NCI-H128 (cell line): Measurements from ENCODE around the gene RAI1.

Source experiments
- DNase-seq: peaks from one replicate; lab custom pipeline; 2025; ENCODE audit not compliant: unreplicated experiment; lab: John Stamatoyannopoulos, UW

The RAI1 gene

DNA sequence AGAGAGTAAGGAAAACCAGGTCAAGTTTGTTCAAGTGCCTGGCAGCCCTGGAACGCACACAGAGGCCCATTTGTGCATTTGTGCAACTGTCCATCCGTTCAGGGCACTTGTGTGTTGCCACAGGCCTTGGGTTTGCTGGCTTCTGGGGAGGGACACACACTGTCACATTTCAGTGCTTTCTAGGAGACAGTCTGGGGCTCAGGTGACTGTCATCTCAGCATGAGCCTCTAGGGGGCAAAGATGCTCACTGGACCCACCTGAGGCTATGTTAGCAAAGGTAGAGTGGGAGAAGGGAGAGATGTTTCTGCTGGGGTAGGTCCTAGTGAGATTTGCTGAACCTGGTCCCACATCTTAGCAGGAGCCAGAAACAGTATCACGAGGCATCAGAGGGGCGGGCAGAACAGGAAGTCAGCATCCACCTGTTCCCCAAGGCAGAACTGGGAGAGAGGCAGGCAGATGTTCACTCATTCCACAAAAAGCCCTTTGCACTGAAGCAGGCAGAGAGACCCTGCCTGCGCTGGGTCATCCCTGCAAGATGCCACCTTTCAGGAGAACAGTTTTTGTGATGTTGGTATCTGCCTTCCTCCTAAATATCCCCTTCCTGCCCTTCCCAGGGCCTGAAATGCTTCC, 48.5 kb downstream of the RAI1 start:
- no peak for DNase-seq

DNA sequence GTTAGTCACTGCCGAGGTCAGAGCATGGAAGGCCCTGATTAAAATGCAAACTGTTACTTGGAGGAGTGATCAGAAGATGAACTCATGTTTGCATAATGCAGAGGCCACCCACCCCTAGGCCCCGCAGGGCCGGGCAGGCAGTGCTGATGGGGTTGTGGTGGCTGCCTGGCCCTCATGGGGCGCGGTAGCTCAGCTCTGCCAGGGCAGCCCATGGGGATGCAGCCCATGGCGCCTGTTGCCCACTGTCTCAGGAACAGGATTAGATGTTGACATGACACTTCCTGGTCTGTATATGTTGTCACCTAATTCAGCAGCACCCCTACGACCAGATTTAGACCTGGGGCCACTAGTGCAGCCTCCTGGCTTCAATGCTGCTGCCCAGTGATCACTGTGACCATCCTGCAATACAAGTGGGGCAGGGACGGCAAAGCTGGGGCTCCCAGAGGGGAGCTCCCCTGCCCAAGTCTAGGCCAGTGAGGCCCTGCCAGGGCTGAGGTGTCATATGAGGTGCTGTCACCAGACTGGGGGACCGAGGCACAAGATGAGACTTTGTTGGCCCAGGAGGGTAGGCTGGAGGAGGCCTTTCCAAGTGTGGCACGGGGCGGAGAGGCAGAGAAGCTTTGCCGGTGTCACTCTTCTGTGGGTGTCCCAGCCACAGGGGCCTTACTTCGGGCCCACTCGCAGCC, 49.1 kb downstream of the RAI1 start:
- no peak for DNase-seq

DNA sequence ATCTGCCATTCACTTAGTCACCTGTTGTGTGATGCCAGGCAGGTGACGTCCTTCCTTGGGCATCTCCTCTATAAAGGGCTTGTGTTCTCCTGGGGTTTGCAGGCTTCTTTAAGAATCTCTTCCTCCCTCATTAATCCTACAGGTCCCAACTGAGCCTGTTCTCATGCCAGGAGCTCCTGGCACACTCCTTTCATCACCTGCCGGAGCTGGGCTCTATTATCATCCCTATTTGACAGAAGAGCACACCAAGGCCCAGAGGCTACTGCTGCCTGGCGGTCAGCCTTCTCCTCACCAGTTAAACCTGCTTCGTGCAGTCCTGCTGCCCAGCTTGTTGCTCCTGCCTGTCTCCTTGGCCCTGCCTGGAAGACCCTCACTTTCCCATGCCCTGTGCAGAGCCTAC, 51.2 kb downstream of the RAI1 start:
- no peak for DNase-seq

DNA sequence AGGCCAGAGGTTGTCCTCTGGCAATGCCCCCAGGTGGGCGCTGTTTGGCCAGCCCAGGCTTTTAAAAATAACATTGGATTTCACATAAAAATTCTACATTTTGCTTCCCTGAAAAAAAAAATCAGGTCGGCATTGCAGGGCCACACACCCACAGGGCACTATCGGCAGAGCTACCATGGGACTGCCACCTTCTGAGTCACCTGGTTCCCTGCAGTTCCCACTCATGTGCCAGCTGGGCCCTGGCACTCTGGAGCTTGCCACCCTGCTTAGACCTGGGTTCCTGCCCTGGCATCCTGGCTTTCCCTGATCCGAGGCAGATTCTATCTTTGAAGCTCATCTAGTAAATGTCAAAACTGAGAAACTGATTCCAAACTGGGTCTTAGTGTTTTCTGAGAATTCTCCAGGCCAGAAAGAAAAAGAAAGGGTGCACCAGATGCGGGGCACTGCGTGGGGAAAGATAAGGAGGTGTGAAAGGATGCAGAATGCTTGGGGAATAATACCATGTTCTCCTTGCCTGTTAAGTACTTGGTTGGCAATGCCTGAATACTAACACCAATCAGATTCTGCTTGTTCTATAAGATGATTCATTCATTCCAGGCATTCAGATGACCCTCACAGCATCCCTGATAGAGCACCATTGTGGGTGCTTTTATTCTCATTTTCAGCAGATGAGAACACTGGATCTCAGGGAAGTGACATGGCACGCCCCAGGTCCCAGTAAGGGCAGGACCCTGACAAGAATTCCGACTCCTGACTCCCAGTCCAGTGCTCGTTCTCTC, 51.8 kb downstream of the RAI1 start:
- DNase-seq = no peak

DNA sequence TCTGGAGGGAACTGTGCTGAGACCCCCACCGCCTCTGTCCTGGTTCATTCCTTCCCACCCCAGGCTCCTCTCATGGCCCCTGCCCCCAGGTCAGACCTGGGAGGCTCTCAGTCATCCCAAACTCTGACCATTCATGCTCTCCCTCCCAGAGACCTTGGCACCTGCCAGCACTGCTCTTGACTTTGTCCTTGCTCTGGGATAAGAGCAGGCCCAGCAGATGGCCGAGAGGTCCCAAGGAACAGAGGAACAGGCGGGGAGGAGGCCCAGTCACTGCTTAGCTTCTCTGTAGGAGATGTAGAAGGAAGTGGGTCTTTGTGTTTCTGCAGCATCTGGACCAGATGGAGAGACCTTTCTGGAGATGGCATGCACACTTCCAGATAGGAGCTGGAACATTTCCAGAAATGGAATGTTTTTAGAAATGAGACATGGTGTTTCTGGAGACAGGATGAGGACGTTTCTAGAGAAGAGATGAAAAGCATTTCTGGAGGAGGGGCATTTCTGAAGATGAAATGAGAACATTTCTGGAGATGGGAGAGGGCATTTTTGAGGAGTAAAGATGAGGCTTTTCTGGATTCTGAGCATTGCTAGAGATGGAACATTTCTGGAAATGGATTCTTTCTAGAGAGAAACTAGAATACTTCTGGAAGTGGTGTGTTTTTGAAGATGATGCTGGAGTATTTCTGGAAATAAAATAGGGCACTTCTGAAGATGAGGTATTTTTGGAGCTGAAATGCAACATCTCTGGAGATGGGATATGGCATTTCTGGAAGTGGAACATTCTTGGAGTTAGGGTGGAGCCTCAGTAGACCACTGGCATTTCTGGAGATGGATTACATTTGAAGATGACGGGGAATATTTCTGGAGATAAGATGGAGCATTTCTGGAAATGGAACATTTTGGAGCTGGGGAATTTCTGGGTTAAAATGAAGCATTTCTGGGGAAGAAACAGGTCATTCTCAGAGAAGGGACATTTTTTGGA, 55.2 kb downstream of the RAI1 start:
- no peak for DNase-seq

DNA sequence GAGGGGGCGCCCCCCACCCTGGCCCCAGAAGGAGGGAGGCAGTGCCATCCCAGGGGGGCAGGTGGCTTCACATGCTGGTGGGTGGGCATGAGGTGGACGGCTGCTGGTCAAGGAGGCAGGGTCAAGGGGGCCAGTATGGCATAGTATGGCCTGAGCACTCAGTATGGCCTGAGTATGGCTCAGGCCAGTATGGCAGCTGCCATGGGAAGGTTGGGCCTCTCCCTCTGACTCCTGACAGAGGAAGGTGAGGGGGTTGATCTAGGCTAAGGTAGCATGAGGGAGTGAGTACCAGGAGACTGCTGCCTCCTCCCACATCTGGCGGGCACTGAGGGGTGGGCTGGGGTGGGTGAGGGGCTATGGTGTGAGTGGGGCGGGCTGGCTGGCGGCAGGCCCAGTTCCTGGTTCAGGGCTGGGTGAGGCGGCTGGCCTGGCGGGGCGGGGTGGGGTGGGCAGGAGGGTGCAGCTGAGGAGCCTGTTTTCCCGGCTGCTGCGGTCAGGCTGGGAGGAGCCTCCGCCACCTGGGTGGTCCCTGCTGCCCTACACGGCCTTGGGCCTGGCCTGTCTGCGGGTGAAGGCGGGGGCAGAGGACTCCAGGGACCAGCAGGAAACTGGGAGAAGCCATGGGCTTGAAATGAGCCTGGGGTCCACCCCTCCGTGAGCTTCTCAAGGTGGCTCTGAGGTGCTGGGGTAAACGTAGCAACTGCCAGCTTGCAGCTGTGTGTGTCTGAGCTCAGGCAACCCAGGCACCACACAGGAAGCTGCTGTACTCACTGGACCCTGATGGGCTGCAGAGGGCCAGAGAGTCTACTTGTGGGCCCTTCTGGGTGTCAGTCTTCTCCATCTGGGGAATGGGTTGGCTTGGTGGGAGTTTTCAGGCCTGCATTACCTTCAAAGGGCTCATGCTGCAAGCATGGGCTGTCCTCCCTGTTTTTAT, 57.0 kb downstream of the RAI1 start:
- no peak for DNase-seq

DNA sequence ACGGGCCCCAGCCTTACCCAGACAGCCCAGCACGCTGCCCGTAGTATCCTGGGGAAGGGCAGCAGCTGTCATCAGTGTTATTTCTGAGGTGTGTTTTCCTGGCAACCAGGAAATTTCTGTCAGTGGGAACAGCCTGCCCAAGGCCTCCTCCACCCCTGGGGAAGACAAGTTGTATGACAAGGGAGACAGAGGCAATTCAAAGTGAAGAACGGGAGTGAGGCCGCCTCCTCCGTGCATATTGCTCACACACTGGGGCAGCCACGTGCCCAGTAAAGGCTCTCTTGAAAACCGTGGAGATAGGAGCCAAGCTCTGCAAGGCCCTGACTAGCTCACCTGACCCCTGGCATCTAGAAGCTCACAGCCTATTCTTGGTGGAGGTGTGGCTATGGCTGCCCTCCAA, 57.6 kb downstream of the RAI1 start:
- DNase-seq = no peak

DNA sequence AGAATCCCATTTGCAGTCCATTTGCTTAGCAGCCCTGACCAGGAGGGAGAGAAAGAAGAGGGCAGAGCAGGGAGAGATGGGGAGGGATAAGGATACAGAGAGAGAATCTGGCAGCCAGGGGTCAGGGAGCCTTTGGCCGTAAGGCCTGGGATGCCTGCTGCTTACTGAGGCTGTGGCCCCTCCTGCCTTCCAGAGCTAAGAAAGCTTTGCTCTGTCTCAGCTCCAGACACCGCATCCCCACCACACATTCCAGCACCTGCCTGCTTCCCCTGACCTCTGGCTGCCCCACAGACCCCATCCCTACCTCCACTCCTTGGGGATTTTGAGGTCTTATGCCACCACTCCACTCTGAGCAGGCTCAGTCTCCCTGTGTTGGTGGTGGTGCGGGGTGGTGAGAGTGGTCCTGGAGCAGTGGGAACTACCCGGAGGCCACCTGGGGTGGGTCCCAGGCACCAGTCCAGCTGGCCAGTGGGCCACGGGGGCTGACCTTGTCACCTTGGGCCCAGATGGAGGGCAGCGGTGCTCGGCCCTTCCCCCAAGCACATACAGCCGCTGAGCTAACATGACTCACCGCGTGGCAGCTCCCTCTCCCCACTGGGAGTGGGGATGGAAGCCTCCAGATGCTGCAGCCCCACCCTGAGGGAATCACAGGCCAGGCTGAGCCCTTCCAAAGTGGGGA, 58.3 kb downstream of the RAI1 start:
- DNase-seq = no peak

DNA sequence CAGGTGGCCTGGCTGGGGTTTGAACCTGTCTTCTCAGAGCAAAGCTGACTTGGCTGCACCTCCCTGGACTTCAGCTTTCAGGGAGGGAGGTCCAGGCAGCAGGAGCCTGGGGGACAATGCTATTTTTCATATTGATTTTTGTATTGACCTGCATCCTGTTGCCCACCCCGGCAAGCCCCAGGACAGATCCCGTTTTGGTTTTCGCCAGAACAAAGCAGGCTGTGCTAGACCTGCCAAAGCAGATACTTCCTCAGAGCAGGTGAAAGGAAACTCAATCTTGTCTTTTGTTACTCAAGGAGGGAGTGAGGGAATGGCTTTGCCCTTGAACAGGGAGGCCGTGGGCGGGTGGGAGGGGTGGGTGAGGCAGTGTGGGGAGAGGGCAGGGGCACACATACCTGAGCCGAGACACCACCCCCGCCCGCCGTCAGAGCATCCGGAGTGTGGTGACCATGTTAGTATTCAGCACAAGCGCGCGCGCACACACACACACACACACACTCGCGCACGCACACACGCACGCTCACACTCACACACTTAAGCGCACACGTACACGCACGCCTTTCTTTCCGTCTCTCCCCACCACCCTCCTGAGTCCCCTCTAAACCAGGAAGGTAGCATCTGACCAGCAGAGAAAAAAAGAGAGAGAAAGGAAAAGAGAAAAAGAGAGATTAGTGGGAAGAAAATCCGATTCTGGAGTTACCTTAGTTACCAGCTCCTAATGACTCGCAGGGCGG, 59.5 kb downstream of the RAI1 start:
- DNase-seq = no peak

DNA sequence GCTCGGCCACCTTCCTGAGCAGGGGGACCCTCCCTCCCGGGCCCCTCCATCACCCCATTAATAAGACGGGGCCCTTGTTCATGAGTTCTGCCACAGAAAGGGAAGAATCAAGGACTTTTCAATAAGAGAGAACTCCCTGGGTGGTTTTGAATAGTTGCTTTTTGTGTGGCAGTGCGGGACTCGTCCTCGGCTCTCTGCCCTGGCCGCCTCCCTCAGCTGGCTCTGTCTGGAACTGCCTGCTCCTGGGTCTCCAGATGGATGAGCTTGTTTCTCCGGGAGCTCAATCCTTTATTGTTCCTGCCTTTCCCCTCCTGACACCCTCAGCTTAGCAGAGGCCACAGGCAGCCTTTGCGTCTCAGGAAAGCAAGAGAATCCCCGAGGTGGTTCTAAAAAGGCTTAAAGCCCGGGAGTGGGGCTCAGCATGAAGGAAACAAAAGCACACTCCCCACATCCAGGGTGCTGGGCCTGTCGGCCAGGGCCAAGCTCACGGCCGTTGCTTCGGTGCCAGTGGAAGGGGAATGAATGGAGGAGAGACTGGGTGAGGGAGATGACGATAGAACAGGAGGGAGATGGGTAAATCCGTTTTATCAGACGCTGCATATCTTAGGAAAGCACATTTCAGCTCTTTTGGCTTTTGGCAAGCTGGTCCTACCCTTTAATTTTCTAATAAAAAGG, 60.2 kb downstream of the RAI1 start:
- no peak for DNase-seq

DNA sequence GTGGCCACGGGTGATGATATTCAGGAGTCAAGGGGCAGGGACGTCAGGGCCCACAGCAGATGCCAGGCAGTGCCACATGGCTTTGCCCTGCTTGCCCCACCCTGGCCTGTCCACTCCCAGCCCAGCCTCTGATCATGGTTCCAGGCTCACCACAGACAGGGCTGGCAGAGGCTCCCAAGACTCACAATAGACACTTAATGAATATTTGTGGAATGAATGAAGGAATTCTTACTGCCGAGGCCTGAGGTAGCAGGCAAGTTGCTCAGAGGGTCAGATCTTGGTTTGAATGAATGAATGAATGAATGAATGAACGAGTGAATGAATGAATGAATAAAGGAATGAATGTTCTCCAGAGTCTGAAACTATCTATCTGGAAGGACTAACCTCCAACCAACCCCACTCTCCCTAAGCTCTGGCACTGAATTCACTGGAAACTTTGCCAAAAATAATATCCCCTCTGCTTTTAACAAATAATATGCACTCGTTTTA, 60.9 kb downstream of the RAI1 start:
- no peak for DNase-seq

DNA sequence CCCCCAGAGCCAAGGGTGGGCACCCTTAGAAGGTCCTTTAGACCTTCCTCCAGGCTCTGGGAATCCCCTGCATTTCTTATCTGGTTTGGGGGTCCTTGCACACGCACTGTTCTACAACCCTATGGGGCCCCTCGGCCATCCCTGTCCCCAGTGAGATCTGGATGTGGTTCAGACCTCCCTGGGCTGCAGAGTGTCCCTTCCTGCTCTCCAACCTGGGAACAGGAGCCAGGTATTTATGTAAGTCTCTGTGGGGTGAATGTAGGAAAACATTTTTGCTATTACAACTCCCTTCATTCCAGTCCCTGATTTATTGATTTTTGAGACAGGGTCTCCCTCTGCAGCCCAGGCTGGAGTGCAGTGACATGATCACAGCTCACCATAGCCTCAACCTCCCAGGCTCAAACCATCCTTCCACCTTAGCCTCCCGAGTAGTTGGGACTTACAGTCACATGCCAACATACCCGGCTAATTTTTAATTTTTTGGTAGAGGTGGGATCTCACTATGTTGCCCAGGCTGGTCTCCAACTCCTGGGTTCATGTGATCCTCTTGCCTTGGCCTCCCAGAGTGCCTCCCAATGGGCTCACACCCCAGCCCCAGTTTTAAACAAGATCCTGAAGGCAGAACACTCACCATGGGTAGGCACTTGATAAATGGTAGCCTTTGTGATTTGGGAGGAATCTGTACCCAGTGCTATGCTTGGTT, 61.6 kb downstream of the RAI1 start:
- no peak for DNase-seq

DNA sequence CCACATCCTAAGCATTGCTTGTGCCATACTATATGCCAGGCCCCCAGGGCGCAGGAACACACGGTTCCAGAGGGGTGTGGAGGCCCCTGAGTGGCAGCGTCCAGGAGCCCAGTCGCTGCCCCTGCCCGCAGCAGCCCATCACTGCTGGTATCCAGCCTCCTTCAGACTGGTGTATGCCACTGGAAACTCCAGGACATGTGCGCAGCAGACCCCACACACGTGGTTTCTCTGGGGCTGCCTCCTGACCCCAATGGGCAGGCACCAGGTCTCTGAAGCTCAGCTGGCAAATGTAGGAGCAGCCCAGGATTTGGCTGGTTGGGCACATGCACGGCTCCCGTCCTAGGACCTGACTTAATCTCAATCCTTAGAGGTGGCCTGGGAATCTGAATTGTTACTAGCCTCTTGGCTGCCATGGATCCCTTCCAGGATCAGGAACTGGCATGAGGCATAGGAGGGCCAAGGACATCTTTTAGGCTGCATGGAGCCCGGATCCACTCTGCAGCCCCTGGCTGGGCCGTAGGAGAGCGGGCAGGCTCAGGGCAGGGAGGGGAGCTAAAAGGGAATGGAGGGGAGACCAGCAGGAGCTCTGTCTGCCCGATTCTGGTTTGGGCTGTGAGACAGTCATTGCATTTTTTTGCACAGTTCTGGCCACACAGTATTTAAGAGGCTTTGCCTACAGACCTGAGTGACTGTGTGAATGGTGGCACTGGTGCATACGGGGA, 62.3 kb downstream of the RAI1 start:
- no peak for DNase-seq

DNA sequence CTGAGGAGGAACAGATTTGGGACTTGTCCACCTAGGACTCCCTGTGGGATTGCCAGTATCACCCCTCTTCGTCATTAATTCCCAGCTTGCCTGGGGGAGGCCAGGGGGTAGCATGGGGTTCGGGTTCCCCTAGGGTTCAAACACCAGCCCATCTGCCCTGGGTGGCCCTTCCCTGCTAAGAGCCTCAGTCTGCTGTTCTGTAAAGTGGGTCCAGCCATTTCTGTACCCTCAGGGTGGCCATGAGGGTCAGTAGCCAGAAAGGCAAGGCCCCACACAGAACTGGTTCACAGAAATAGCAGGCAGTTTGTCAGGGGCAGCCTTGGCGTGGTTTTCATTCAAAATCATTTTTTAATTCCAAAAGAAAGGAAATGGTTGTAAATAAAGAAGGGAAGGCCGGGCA, 62.9 kb downstream of the RAI1 start:
- no peak for DNase-seq

DNA sequence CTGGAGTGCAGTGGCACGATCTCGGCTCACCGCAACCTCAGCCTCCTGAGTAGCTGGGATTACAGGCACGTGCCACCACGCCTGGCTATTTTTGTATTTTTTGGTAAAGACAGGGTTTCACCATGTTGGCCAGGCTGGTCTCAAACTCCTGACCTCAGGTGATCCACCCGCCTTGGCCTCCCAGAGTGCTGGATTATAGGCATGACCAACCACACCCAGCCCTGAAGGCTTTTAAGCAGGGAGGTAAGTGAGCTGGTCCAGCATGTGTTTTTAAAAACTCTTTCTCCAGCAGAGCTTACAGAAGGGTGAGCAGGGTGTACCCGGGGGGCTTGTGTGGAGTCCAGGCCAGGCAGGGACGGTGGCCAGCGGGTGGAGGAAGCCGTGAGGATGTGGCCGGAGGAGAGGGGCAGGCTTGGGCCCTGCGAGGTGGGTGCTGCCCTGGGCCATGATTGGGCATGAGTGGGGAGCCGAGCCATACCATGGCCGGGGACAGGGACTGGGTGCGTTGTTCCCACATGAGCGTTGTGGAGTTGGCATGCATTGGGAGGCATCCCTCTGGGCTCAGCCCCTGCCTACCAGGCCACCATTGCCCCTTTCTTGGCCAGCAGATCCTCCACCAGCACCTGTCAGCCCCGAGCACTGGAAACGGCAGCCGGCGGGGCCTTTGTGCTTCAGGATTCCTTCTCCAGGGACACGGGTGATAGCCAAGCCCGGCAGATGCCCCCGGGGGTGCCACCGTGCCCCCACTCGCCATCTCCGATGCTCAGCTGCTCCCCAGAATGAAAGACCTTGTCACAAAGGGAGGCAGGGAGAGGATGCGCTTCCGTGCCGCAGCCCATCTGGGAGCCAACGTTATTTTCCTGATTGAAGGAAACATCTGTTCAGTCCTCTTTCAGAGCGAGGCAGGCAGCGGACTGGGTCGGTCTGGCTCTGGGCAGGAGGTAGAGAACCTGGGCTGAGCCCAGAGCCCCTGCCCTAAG, 64.5 kb downstream of the RAI1 start:
- no peak for DNase-seq

DNA sequence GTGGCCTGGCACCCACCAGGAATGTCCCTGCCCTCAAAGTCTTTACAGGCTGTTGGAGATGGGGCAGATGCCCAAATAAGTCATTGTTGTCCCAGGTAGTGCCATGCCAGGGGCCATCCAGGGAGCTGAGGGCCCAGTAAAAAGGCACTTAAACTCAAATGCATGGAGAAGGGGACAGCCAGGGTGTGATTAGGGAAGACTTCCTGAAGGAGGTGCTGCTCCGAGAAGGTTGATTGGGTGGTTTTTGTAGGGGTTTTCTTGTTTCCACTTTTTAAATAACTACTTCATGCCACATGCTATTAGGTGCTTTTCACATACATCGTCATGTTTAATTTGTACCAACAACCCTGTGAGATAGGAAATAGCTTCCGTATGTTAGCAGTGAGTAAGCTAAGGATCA, 66.9 kb downstream of the RAI1 start:
- no peak for DNase-seq
